ENCODE data around the gene UXS1. TPM values are rescaled to one million over a fixed set of nuclear protein-coding genes. Genes with fewer than 3 reads are reported as not detected.

UXS1 gene
- polyA plus RNA-seq, 3 donors, result 23.4 to 33.8 (median 29.3) TPM

DNA sequence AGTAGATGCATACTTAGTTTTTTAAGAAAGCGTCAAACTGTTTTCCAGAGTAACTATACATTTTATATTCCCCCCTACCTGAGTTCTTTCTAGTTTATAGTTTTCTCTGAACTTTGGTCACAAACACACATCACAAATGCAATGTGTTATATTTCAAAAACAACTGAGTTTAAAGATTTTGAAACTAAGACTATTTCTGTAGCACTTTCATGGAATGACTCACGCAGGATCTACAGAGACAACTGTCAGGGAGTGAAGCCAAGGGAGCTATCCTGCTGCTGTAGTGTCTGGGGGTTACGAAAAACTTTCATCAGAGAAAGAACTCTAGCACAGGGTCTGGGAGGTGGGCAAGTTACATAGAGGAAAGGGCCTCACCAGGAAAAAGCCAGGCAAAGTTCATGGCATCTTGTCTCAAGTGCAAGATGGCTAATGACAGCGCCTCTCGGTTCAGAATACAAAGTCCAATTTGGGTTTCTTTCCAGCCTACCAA is 66.8 kb downstream of the UXS1 start:
- Histone ChIP-seq H2AFZ (ENCODE audit: insufficient read depth, low read depth, low read length, poor library complexity, severe bottlenecking) (no peak overlapping the region), H3K27ac (ENCODE audit: low read depth in 1 of 2, low read length in 2 of 2) (no peak overlapping the region), H4K20me1 (ENCODE audit: insufficient read depth, low read length) (peaks cover 3% of the 10 kb centered on the region), H3K4me2 (replicated peaks; ENCODE audit: extremely low read depth, low read length, poor library complexity, severe bottlenecking) (no peak overlapping the region), H3K36me3 (replicated peaks in 1 of 2; ENCODE audit: control insufficient read depth in 1 of 2, insufficient read depth in 2 of 2, low read length in 2 of 2) (peaks cover 34 to 77% of the 10 kb centered on the region in 2 donors), H3K79me2 (ENCODE audit: insufficient read depth, low read length) (no peaks in the 10 kb centered on the region), H3K4me1 (ENCODE audit: control insufficient read depth in 1 of 2, insufficient read depth in 2 of 2, low read length in 2 of 2) (no peaks in the 10 kb centered on the region), H3K27me3 (ENCODE audit: control insufficient read depth in 2 of 2, insufficient read depth in 2 of 2, low read length in 2 of 2) (no peaks in the 10 kb centered on the region), H3K4me3 (replicated peaks in 1 of 3; ENCODE audit: low read depth in 2 of 3, low read length in 3 of 3) (no peak overlapping the region), H3K9me3 (replicated peaks in 1 of 2; ENCODE audit: control insufficient read depth in 1 of 2, insufficient read depth in 1 of 2, low read length in 2 of 2) (no peaks in the 10 kb centered on the region), H3K9ac (ENCODE audit: insufficient read depth, low read length, poor library complexity, severe bottlenecking) (no peak overlapping the region)
- TF ChIP-seq, protein P1, sequence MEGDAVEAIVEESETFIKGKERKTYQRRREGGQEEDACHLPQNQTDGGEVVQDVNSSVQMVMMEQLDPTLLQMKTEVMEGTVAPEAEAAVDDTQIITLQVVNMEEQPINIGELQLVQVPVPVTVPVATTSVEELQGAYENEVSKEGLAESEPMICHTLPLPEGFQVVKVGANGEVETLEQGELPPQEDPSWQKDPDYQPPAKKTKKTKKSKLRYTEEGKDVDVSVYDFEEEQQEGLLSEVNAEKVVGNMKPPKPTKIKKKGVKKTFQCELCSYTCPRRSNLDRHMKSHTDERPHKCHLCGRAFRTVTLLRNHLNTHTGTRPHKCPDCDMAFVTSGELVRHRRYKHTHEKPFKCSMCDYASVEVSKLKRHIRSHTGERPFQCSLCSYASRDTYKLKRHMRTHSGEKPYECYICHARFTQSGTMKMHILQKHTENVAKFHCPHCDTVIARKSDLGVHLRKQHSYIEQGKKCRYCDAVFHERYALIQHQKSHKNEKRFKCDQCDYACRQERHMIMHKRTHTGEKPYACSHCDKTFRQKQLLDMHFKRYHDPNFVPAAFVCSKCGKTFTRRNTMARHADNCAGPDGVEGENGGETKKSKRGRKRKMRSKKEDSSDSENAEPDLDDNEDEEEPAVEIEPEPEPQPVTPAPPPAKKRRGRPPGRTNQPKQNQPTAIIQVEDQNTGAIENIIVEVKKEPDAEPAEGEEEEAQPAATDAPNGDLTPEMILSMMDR (IDR thresholded peaks at IDR 0.05), result no peak
- WGBS (ENCODE audit: insufficient coverage), result 100% methylated on average over 2 of the region's 5 CpGs
- H3K27me3 Mint-ChIP-seq (ENCODE audit: low read depth in 3 of 3), result peaks cover 0 to 1% (median 0%) of the 10 kb centered on the region in 3 donors
- DNase-seq, result no peak
- H3K4me1 Mint-ChIP-seq, result no peaks in the 10 kb centered on the region
- peak overlapping the region in 1 of 7 donors; percentile 30 for H3K27ac Mint-ChIP-seq
- H3K36me3 Mint-ChIP-seq, result peaks cover 52 to 67% of the 10 kb centered on the region in 2 donors
- H3K4me3 Mint-ChIP-seq, result no peak overlapping the region
- H3K9me3 Mint-ChIP-seq, result no peaks in the 10 kb centered on the region
- intact Hi-C loops (cut with micrococcal nuclease), result no loop called here

DNA sequence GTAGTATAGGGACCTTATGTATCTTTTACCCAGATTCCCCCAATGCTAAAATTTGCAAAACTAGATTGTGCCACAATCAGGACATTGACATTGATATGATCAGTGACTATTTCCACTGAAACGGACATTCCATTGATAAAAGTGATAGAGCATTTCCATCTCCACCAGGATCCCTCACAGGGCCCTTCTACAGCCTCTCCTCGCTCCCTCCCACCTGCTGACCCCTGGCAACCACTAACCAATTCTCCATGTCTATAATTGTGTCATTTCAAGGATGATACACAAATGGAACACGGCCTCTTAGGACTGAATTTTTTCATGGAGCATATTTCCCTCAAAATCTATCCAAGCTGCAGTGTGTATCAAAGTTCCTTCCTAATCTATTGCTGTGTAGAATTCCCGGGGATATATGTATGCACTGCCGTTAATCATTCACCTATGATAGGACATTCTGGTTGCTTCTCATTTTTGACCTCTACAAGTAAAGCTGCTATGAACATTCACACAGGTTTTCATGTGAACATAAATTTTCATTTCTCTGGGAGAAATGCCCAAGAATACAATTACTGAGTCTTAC is 67.3 kb downstream of the UXS1 start:
- Histone ChIP-seq H3K9me3 (replicated peaks in 1 of 2; ENCODE audit: control insufficient read depth in 1 of 2, insufficient read depth in 1 of 2, low read length in 2 of 2) (no peaks in the 10 kb centered on the region), H3K79me2 (ENCODE audit: insufficient read depth, low read length) (no peaks in the 10 kb centered on the region), H3K4me3 (replicated peaks in 1 of 3; ENCODE audit: low read depth in 2 of 3, low read length in 3 of 3) (no peak overlapping the region), H3K36me3 (replicated peaks in 1 of 2; ENCODE audit: control insufficient read depth in 1 of 2, insufficient read depth in 2 of 2, low read length in 2 of 2) (peaks cover 39 to 82% of the 10 kb centered on the region in 2 donors), H3K4me2 (replicated peaks; ENCODE audit: extremely low read depth, low read length, poor library complexity, severe bottlenecking) (no peak overlapping the region), H3K9ac (ENCODE audit: insufficient read depth, low read length, poor library complexity, severe bottlenecking) (no peak overlapping the region), H3K27ac (ENCODE audit: low read depth in 1 of 2, low read length in 2 of 2) (no peak overlapping the region), H2AFZ (ENCODE audit: insufficient read depth, low read depth, low read length, poor library complexity, severe bottlenecking) (no peak overlapping the region), H3K4me1 (ENCODE audit: control insufficient read depth in 1 of 2, insufficient read depth in 2 of 2, low read length in 2 of 2) (no peaks in the 10 kb centered on the region), H4K20me1 (ENCODE audit: insufficient read depth, low read length) (peaks cover 3% of the 10 kb centered on the region), H3K27me3 (ENCODE audit: control insufficient read depth in 2 of 2, insufficient read depth in 2 of 2, low read length in 2 of 2) (no peaks in the 10 kb centered on the region)
- no peak for DNase-seq
- Mint-ChIP-seq H3K9me3 (no peaks in the 10 kb centered on the region), H3K27ac (no peak overlapping the region), H3K4me3 (no peak overlapping the region), H3K4me1 (no peaks in the 10 kb centered on the region), H3K27me3 (ENCODE audit: low read depth in 3 of 3) (peaks cover 0 to 1% (median 0%) of the 10 kb centered on the region in 3 donors), H3K36me3 (peaks cover 57 to 72% of the 10 kb centered on the region in 2 donors)
- WGBS (ENCODE audit: insufficient coverage), result 100% methylated on average over 2 of the region's 5 CpGs
- intact Hi-C loops (cut with micrococcal nuclease), result no loop called here
- TF ChIP-seq, protein P1 (IDR thresholded peaks at IDR 0.05), result no peak

All from CD14-positive monocyte (primary cell).